ENCODE results near the gene NBPF20. TPM values are rescaled to one million over a fixed set of nuclear protein-coding genes. Genes with fewer than 3 reads are reported as not detected.
"Not testable (repeated sequence)": the region's sequence is repeated elsewhere in the genome, so short reads cannot be mapped to it uniquely, and the experiment has no call there.

NBPF20 gene
- total RNA-seq (1 to 10 TPM; 4.3 to 4.7 TPM), polyA plus RNA-seq (ENCODE audit: insufficient read length in 6 of 6) (1 to 10 TPM; 1.3 to 2.4 (median 1.9) TPM)
- long read RNA-seq, donor 1, result 0 reads
- long read RNA-seq, donor 2, result 0 reads
- long read RNA-seq, donor 3, result 0 reads
- long read RNA-seq, donor 4, partial matches to known transcripts, result 1 of 2 reads
- long read RNA-seq, donor 4, other reads (novel, unspliced or antisense), result 1 of 2 reads
- long read RNA-seq, donor 5, result 0 reads
- long read RNA-seq, donor 6, result 0 reads
- long read RNA-seq, donor 7, result 0 reads
- long read RNA-seq, donor 8, result 0 reads
- long read RNA-seq, donor 9, result 0 reads
- long read RNA-seq, donor 10, result 0 reads
- long read RNA-seq, donor 11, result 0 reads
- long read RNA-seq, donor 12, result 0 reads

- ATAC-seq, result peak; percentile 100
- peak within 1 kb of the TSS; percentile 56 to 61 for H3K4me3 ChIP-seq
- peaks cover 18 to 56% of the 10 kb centered on the region in 2 donors for H3K27me3 ChIP-seq
- DNase-seq, result peak; percentile 59 to 94 (median 80)
- peak within 1 kb of the TSS in 1 of 2 donors; percentile 37 for H3K27ac ChIP-seq
- H3K4me1 ChIP-seq, result peaks cover 2 to 11% of the 10 kb centered on the region in 2 donors
- no peak for TF ChIP-seq CTCF (IDR thresholded peaks at IDR 0.05)
- no peaks in the 10 kb centered on the region for H3K36me3 ChIP-seq
- intact Hi-C loops (cut with DNase I), result no loop called here
- H3K9me3 ChIP-seq, result peaks cover 0 to 6% of the 10 kb centered on the region in 2 donors
Observed at GRCh38 chr1:145425436-145426029, at the start of gene NBPF20. NBPF20 (minus strand) TSS chr1:145425603; CDS start chr1:145405272, 20,331 bp downstream.

- DNase-seq; H3K36me3 ChIP-seq; H3K4me1 ChIP-seq; H3K4me3 ChIP-seq; intact Hi-C loops (cut with DNase I); H3K27ac ChIP-seq; ATAC-seq; H3K9me3 ChIP-seq: not testable (repeated sequence)
- H3K27me3 ChIP-seq, result peaks cover 0 to 31% of the 10 kb centered on the region in 2 donors
Observed at GRCh38 chr1:145474837-145475368, 49.5 kb upstream of the NBPF20 start.

GRCh38 chr1:145472731-145473130 lies 47.3 kb upstream of the NBPF20 start:
- H3K4me3 ChIP-seq; H3K9me3 ChIP-seq; H3K27ac ChIP-seq; H3K4me1 ChIP-seq; intact Hi-C loops (cut with DNase I); H3K36me3 ChIP-seq; DNase-seq; ATAC-seq: not testable (repeated sequence)
- peaks cover 0 to 31% of the 10 kb centered on the region in 2 donors for H3K27me3 ChIP-seq

- ATAC-seq; H3K4me1 ChIP-seq; H3K27ac ChIP-seq; DNase-seq; H3K9me3 ChIP-seq; H3K4me3 ChIP-seq; intact Hi-C loops (cut with DNase I); H3K36me3 ChIP-seq: not testable (repeated sequence)
- H3K27me3 ChIP-seq, result peaks cover 0 to 32% of the 10 kb centered on the region in 2 donors
Observed at GRCh38 chr1:145471365-145471764, 46.0 kb upstream of the NBPF20 start.

- DNase-seq (peak; percentile 27 to 65 (median 38)), ATAC-seq (peak; percentile 91)
- intact Hi-C loops (cut with DNase I); H3K4me1 ChIP-seq; H3K36me3 ChIP-seq; H3K9me3 ChIP-seq: not testable (repeated sequence)
- Histone ChIP-seq H3K4me3 (peak overlapping the region; percentile 27 to 28), H3K27ac (peak overlapping the region in 1 of 2 donors; percentile 33), H3K27me3 (peaks cover 0 to 33% of the 10 kb centered on the region in 2 donors)
Observed at GRCh38 chr1:145465405-145466144, 40.2 kb upstream of the NBPF20 start.

GRCh38 chr1:145464708-145465336 lies 39.4 kb upstream of the NBPF20 start:
- H3K36me3 ChIP-seq; H3K4me1 ChIP-seq; H3K9me3 ChIP-seq; DNase-seq; H3K27ac ChIP-seq; intact Hi-C loops (cut with DNase I): not testable (repeated sequence)
- Histone ChIP-seq H3K27me3 (peaks cover 0 to 40% of the 10 kb centered on the region in 2 donors), H3K4me3 (peak overlapping the region; percentile 27 to 28)
- peak; percentile 31 for ATAC-seq

- DNase-seq; H3K36me3 ChIP-seq; intact Hi-C loops (cut with DNase I); H3K4me1 ChIP-seq; H3K9me3 ChIP-seq; H3K4me3 ChIP-seq; ATAC-seq; H3K27ac ChIP-seq: not testable (repeated sequence)
- H3K27me3 ChIP-seq, result peaks cover 0 to 41% of the 10 kb centered on the region in 2 donors
Observed at GRCh38 chr1:145464017-145464416, 38.6 kb upstream of the NBPF20 start.

GRCh38 chr1:145460684-145461083 lies 35.3 kb upstream of the NBPF20 start:
- not testable (repeated sequence) for ATAC-seq

GRCh38 chr1:145460048-145460447 lies 34.6 kb upstream of the NBPF20 start:
- peak; percentile 36 for ATAC-seq
- H3K4me3 ChIP-seq; DNase-seq; H3K27ac ChIP-seq; intact Hi-C loops (cut with DNase I); H3K4me1 ChIP-seq; H3K36me3 ChIP-seq; H3K9me3 ChIP-seq: not testable (repeated sequence)
- H3K27me3 ChIP-seq, result peaks cover 0 to 30% of the 10 kb centered on the region in 2 donors

More at GRCh38 chr1:145460684-145461083, 35.3 kb upstream of the NBPF20 start:
- H3K36me3 ChIP-seq; H3K4me1 ChIP-seq; H3K9me3 ChIP-seq; H3K4me3 ChIP-seq; H3K27ac ChIP-seq; DNase-seq; intact Hi-C loops (cut with DNase I): not testable (repeated sequence)
- peaks cover 0 to 36% of the 10 kb centered on the region in 2 donors for H3K27me3 ChIP-seq

GRCh38 chr1:145459591-145459990 lies 34.2 kb upstream of the NBPF20 start:
- intact Hi-C loops (cut with DNase I); H3K27ac ChIP-seq; H3K9me3 ChIP-seq; H3K4me3 ChIP-seq; H3K4me1 ChIP-seq; DNase-seq; H3K36me3 ChIP-seq: not testable (repeated sequence)
- peak; percentile 55 for ATAC-seq
- peaks cover 0 to 34% of the 10 kb centered on the region in 2 donors for H3K27me3 ChIP-seq

GRCh38 chr1:145459063-145459462 lies 33.7 kb upstream of the NBPF20 start:
- DNase-seq; H3K9me3 ChIP-seq; H3K4me3 ChIP-seq; H3K36me3 ChIP-seq; ATAC-seq; H3K4me1 ChIP-seq; H3K27ac ChIP-seq; intact Hi-C loops (cut with DNase I): not testable (repeated sequence)
- H3K27me3 ChIP-seq, result peaks cover 0 to 38% of the 10 kb centered on the region in 2 donors
